NCI-H2196 treated with DMSO at 0.1 percent for 48 hours (cell line): ENCODE results near the gene TMEM119.

Experiments
- DNase-seq: peaks from one replicate; lab custom pipeline; 2025; ENCODE audit not compliant: unreplicated experiment; lab: John Stamatoyannopoulos, UW

Gene TMEM119

DNA sequence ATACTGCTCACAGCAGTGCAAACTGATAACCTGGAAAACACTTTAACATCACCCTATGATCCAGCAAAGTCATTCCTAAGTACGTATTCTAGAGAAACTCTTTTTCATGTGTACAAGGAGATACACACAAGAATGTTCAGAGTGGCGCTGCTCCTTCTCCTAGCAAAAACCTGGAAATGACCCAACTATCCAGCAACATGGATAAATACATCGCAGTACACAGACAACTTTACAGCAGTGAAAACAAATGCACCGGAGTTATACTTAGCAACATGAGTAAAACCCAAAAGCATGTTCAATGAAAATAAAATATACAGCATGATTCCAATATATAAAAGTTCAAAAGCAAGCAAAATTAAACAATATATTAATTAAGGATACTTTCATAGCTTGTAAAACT, 55.6 kb downstream of the TMEM119 start:
- DNase-seq = no peak
